OCI-LY1 (cell line): ENCODE measurements around the gene MAD1L1.

Source experiments
- H2AFZ ChIP-seq: fragments of 200-600 bp; sonication (generic), shearing (Covaris generic); 2 replicates; pipeline ENCODE4 v1.6.0; 2014; ENCODE audit warnings: antibody characterized with exemption, mild to moderate bottlenecking, low read length
- H3F3A ChIP-seq: fragments of 200-600 bp; sonication (generic), shearing (Covaris generic); 2 replicates; pipeline ENCODE4 v1.6.0; 2014; ENCODE audit warnings: mild to moderate bottlenecking, antibody characterized with exemption, low read length, moderate library complexity; ENCODE audit not compliant: insufficient read depth
- H3K27ac ChIP-seq: fragments of 200-600 bp; sonication (generic); 2 replicates; pipeline ENCODE4 v1.5.1; 2014; ENCODE audit warnings: low read length, mixed run types, mild to moderate bottlenecking, low read depth; ENCODE audit not compliant: poor library complexity, severe bottlenecking
- H3K27me3 ChIP-seq: fragments of 200-600 bp; sonication (generic); 2 replicates; pipeline ENCODE4 v1.6.0; 2014; ENCODE audit warnings: antibody characterized with exemption, mild to moderate bottlenecking, low read length, moderate library complexity; ENCODE audit not compliant: insufficient read depth
- H3K36me3 ChIP-seq: fragments of 200-600 bp; sonication (generic); 2 replicates; pipeline ENCODE4 v1.6.1; 2014; ENCODE audit warnings: mild to moderate bottlenecking, antibody characterized with exemption, low read length, moderate library complexity, mixed read lengths; ENCODE audit not compliant: insufficient read depth
- H3K4me1 ChIP-seq: fragments of 200-600 bp; sonication (generic); 2 replicates; pipeline ENCODE4 v1.5.1; 2014; ENCODE audit warnings: mild to moderate bottlenecking, low read length, moderate library complexity; ENCODE audit not compliant: insufficient read depth, severe bottlenecking
- H3K4me2 ChIP-seq: fragments of 200-600 bp; sonication (generic), shearing (Covaris generic); 2 replicates; pipeline ENCODE4 v1.6.1; 2014; ENCODE audit warnings: low read length
- H3K4me3 ChIP-seq: fragments of 200-600 bp; sonication (generic); 2 replicates; pipeline ENCODE4 v1.5.1; 2014; ENCODE audit warnings: low read length, low read depth, mild to moderate bottlenecking, mixed read lengths; ENCODE audit not compliant: poor library complexity, severe bottlenecking
- H3K79me2 ChIP-seq: fragments of 200-600 bp; shearing (Covaris generic); 2 replicates; pipeline ENCODE4 v1.6.1; 2016; ENCODE audit warnings: mixed run types, low read length, mixed read lengths; ENCODE audit not compliant: insufficient read depth
- H3K9ac ChIP-seq: fragments of 200-600 bp; sonication (generic), shearing (Covaris generic); 2 replicates; pipeline ENCODE4 v1.6.1; 2014; ENCODE audit warnings: mild to moderate bottlenecking, low read length, mixed read lengths
- H3K9me2 ChIP-seq: fragments of 200-600 bp; sonication (generic), shearing (Covaris generic); 2 replicates; pipeline ENCODE4 v1.6.1; 2014; ENCODE audit warnings: low read depth, mild to moderate bottlenecking, low read length, mixed read lengths
- H3K9me3 ChIP-seq: fragments of 200-600 bp; shearing (Covaris generic); 2 replicates; pipeline ENCODE4 v1.6.1; 2014; ENCODE audit warnings: low read length, mixed read lengths
- H4K20me1 ChIP-seq: fragments of 200-600 bp; sonication (generic), shearing (Covaris generic); 2 replicates; pipeline ENCODE4 v1.6.0; 2016; ENCODE audit warnings: mild to moderate bottlenecking, low read length; ENCODE audit not compliant: insufficient read depth
- CTCF ChIP-seq: fragments of 200-600 bp; sonication (generic), shearing (Covaris generic); IDR thresholded peaks from 2 replicates; pipeline ENCODE4 v1.5.1; 2017; ENCODE audit warnings: mild to moderate bottlenecking, antibody characterized with exemption, low read length, moderate library complexity, mixed read lengths
- EZH2 ChIP-seq: fragments of 200-600 bp; sonication (generic), shearing (Covaris generic); IDR thresholded peaks from 2 replicates; pipeline ENCODE4 v1.8.0; 2017; ENCODE audit warnings: borderline replicate concordance, mixed run types, mild to moderate bottlenecking, antibody characterized with exemption, low read length, moderate library complexity, mixed read lengths

Gene MAD1L1

GRCh38 chr7:2013381-2014311 is 219.1 kb downstream of the MAD1L1 start:
- Histone ChIP-seq H3K4me3 (no peak overlapping the region), H3F3A (no peaks in the 10 kb centered on the region), H3K4me1 (peaks cover 17% of the 10 kb centered on the region), H3K9ac (no peak overlapping the region), H3K27me3 (no peaks in the 10 kb centered on the region), H3K4me2 (no peak overlapping the region), H2AFZ (no peak overlapping the region), H3K36me3 (peaks cover 17% of the 10 kb centered on the region), H3K9me2 (no peaks in the 10 kb centered on the region), H3K9me3 (no peaks in the 10 kb centered on the region), H3K79me2 (no peaks in the 10 kb centered on the region), H4K20me1 (no peaks in the 10 kb centered on the region), H3K27ac (no peak overlapping the region)
- no peak for TF ChIP-seq CTCF
- TF ChIP-seq EZH2: no peak

GRCh38 chr7:2012981-2013380 is 219.8 kb downstream of the MAD1L1 start:
- Histone ChIP-seq H3K4me2 (no peak overlapping the region), H3K9me3 (no peaks in the 10 kb centered on the region), H3K27me3 (no peaks in the 10 kb centered on the region), H3K79me2 (no peaks in the 10 kb centered on the region), H4K20me1 (no peaks in the 10 kb centered on the region), H3K4me3 (no peak overlapping the region), H3K27ac (no peak overlapping the region), H3K4me1 (peaks cover 22% of the 10 kb centered on the region), H3F3A (no peaks in the 10 kb centered on the region), H2AFZ (no peak overlapping the region), H3K9ac (no peak overlapping the region), H3K9me2 (no peaks in the 10 kb centered on the region), H3K36me3 (peaks cover 17% of the 10 kb centered on the region)
- TF ChIP-seq CTCF: no peak
- TF ChIP-seq EZH2: no peak

- H3K4me2 ChIP-seq: no peak overlapping the region
Observed at GRCh38 chr7:2012044-2012900, 220.5 kb downstream of the MAD1L1 start.

More at GRCh38 chr7:2012044-2012900, 220.5 kb downstream of the MAD1L1 start:
- no peak overlapping the region for H3K27ac ChIP-seq
- H3K79me2 ChIP-seq: no peaks in the 10 kb centered on the region
- no peak overlapping the region for H3K4me3 ChIP-seq
- no peaks in the 10 kb centered on the region for H4K20me1 ChIP-seq
- H3K9me3 ChIP-seq: no peaks in the 10 kb centered on the region
- H3K9ac ChIP-seq: no peak overlapping the region
- peaks cover 24% of the 10 kb centered on the region for H3K4me1 ChIP-seq
- TF ChIP-seq EZH2: no peak
- H3K36me3 ChIP-seq: peaks cover 22% of the 10 kb centered on the region
- H3F3A ChIP-seq: no peaks in the 10 kb centered on the region
- H2AFZ ChIP-seq: no peak overlapping the region
- no peaks in the 10 kb centered on the region for H3K27me3 ChIP-seq
- H3K9me2 ChIP-seq: no peaks in the 10 kb centered on the region
